ENCODE measurements around the gene KCNMB2.
"Not testable (repeated sequence)": the region's sequence is repeated elsewhere in the genome, so short reads cannot be mapped to it uniquely, and the experiment has no call there.

The KCNMB2 gene

DNA sequence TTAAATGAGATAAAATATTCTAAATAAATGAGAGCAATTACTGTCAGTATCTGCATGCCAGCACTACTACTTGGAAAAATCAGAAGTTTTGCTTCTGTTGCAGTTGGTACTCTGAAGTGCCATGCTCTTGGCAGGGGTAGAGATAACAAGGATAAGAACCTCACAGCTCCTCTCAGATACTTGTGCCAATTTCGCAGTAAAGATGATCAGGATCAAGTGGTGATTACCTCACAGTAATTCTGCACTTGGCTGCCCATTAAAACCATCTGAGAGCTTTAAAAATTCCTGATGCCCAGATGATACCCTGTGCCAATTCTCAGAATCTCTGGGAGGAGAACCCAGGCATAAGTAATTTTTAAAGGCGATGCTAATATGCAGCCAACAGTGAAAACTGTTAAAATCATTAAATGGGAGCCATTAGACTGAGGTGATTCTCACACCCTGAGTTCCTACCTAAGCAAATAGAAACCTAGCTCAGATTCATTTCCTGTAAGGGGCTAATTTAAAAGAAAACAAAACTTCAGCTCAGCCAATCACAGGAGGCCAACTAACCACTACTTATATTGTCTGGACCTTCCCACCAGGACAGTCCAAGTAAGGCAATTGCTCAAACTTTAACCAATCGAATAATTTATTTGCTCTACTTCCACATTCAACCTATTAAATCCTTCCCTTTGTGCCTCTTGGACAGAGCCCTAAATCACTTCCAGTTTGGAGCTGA is 171.2 kb downstream of the KCNMB2 start:
- DNase-seq: no peak

DNA sequence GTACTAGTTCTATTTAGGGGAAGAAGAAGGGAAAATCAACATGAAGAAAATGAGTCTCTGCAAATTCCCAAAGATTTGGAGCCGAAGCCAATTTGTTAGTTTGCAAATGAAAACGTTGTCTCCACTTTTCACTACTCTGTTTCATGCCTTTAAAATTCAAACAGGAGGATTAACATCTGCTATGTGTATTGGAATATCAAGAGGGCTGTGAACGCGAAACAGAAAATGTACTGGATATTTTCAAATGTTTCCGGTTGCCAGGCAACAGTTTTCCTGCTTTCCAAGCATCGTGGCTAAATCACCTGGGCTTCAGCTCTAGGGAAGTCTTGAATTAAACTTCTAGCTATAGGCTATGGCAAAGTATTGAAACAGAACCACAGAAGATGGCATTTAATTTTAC is 172.8 kb downstream of the KCNMB2 start:
- DNase-seq: no peak

DNA sequence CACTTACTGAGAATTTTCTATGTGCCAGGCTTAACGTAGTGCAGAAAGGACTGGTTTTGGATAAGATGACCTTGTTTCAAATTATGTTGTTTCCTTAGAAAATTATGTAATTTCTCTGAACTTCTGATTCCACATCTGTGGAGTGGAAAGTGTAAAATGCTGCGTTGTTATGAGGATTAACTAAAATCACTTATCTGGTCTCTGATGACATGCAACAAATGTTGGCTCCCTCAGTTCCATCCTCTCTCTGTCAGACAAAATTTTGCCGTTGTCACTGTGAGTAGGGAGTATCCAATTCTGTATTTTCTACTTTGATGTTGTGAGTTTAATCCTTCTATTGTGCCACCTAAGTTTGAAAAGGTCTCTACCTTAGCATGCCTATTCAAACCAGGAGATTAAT is 175.5 kb downstream of the KCNMB2 start:
- DNase-seq: no peak

DNA sequence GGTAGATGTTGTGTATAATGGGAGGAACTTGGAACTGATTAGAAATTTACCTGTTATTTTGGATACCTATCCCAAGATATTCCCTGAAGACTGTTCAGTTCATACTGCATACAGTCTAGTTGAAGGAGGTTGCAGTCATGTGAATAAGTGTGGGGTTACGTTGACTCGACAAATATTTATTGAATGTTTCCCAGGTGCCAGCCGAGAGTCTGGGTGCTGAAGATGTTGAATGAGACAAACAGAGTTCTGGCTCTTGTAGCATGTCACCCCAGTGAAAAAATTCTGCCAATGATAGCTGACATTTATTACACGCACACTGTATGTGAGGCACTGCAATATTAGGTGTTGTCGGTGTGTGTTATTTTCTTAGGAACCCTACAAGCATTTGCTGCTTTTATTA is 176.0 kb downstream of the KCNMB2 start:
- DNase-seq: no peak

DNA sequence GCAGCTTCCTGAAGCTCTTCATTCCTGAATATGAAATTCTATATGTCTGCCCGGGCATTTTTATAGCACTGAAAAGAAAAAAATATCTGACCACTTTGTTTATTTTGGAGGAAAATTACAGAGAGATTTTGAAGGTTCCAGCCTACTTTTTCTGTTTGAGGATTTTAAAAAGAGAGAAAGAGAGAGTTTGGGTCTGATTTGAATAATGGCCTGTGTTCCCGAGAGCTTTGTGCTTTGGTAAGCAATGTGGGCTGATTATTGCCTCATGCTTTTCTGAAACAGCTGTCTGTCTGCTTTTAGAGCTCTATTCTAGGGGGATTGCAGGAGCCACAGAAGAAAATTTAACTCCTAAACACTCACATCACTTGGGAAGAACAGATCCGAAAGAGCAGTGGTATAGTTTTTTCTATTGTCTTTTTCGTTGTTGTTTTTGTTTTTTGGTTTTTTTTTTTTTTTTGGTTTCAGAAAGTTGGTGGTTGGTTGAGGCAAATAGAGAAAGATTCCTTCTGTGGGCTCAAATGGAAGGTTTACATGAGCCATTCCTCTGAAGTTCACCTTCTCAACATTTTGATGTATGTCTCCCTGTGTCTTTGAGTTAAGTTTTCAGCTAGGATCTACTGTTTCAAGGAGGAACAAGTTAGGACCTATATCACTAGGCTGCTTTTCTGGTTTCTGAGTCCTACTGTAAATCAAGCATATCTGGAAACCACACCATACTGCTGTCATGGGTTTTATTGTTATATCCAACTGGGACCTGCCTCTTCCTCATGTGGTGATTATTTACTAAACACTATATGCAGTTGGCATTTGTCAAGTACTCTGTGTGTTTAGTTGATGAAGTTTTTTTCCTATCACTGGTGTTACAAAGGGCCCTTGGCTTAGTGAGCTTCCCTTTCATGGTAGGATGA is 178.9 kb downstream of the KCNMB2 start:
- no peak for DNase-seq

DNA sequence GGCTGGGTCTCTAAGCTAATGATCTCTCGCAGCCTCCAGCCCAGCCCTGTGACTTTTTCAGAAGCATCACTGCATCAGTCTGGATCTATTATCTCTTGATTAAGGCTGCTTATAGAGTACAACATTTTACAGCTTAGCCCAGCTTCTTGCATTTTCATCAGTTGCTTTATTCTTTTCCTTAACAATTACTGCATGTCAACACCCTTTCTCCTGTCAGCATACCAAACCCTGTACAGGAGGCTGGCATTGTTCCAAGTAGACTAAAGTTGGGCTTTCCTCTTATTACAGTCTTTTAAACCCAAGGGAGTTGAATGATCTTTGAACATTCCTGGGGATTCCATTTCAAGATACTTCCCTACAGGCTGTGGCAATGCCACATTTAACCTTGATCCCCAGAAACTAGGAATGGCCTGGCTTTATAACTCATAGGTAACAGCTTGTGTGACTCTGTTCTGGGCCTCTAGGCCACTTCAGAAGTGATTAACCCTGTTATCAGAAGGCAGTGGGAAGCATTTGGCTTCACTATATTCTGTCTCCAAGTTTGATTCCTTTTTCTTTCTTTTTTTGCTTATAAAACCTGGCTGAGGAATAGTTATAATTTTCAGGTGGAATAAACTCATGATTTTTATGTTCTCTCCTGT is 182.9 kb downstream of the KCNMB2 start:
- DNase-seq: no peak

DNA sequence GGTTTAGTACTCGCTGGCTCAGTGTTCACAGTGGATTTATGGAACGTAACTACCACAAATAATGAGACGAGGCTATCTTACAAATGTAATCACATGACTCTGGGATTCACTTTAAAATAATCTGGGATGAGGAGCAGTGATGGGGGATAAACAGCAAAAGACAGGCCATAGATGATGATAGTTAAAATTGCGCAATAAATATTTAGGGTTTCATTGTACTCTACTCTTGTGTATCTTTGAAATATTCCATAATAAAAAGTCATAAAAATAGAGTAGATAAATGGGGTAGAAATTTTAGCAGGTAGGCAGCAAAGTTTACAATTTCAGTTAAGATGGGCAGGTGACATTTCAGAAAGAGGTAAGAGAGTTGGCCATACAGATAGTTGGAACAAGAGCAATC is 196.6 kb downstream of the KCNMB2 start:
- DNase-seq: no peak

DNA sequence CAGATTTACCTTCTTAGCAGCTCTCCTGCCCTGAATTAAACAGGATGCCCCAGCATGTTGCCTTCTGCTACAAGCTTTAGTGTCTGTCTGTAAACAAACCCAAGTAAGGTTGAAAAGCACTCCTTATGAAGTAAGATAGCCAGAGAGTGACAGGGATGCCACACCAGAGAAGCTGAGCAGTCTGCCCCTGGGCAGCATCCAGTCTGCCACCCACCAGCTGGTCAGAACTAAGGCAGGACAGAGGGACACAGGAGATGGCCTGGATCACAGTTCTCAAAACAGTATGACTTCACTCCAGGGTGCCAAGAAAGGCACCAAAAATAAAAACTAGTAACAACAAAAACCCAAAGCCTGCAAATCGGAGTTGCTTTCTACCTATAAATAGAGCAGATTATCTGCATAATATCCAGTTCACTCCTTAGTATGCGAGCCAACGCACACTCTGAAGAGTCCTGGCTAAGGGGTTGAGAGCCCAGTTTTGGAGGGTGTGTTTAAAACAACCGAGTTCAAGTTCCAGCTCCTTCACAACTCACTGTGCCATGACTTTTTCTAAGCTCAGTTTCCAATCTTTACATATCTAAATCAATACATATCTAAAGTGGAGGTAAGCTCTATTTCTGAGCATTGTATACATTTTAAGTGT is 198.9 kb downstream of the KCNMB2 start:
- no peak for DNase-seq

DNA sequence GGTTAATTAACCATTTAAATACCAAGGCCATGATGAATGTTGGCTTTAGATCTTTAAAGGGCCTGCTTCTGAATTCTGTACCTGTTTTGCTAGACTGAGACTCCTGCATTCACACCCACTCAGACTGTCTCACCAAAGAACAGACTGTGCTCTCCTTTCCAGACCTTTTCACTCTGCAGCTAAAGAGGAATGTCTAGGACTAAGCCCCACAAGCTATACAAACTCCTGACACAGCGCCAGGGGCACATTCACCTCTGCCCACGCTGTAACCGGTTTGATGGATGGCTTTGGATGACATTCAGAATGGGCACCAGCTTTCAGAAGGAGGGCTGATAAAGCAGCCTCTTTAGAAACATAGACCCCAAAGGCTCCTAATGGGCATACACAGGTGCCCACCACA is 200.1 kb downstream of the KCNMB2 start:
- DNase-seq: no peak

DNA sequence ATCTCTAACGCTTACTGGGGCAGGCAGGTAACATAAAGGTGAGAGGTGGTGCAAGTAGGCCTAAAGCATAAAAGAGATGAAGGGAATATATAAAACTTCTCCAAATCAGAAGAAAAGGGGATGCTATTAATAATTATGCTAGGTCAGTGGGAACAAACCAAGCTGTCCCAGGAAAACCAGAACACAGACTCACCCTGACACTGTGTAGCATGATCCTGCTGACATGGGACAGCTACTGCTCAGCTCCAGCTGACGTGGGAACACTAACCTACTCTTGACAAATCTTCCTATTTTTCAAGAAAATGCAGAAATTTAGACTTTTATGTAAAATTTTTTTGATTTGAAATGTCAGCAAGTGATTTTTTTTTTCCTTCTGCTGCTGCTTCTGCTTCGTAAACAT is 203.5 kb downstream of the KCNMB2 start:
- DNase-seq: no peak

DNA sequence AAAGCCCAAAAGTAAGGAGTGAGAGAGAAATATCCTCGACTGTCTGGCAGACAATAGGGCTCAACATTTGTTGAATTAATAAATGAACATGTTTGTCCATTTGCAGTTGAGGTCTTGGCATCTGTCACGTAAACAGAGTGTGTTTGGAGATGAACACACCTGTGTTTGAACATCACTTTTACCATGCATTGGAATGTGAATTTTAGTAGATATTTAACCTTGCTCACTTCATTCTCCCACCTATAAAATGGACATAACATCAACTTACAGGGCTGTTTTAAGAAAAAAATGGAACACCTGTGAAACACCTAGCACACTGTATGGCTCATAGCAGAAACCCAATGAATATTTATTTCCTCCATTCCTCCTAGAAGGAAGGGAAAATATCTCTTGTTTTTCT is 204.8 kb downstream of the KCNMB2 start:
- no peak for DNase-seq

DNA sequence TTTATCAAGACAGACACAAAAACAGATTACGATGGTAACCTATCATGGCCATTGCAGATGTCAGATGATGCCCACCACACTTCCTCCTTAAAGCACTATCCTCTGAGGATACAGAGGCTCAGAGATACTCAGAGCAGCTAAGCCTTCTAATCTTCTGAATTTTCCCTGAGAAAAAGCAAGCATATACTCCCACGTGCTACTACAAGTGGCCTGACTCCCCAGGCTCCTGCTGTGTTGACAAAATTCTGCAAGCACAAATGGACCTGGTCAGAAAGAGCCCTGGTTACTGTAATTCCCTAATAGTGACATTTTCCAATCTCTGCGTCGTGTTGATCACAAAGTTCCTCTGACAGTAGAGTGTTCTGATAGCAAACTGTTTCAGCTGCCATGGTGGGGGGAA is 207.1 kb downstream of the KCNMB2 start:
- DNase-seq: no peak

DNA sequence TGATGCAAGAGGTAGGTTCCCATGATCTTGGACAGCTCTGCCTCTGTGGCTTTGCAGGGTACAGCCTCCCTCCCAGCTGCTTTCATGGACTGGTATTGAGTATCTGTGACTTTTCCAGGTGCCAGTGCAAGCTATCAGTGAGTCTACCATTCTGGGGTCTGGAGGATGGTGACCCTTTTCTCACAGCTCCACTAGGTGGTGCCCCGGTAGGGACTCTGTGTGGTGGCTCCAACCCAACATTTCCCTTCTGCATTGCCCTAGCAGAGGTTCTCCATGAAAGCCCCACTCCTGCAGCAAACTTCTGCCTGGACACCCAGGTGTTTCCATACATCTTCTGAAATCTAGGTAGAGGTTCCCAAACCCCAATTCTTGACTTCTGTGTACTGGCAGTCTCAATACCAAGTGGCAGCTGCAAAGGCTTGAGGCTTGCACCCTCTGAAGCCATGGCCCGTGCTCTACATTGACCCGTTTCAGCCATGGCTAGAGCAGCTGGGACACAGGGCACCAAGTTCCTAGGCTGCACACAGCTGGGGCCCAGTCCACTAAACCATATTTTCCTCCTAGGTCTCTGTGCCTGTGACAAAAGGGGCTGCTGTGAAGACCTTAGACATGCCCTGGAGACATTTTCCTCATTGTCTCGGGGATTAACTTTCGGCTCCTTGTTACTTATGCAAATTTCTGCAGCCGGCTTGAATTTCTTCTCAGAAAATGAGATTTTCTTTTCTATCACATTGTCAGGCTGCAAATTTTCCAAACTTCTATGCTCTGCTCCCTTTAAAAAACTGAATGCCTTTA is 209.8 kb downstream of the KCNMB2 start:
- not testable (repeated sequence) for DNase-seq

DNA sequence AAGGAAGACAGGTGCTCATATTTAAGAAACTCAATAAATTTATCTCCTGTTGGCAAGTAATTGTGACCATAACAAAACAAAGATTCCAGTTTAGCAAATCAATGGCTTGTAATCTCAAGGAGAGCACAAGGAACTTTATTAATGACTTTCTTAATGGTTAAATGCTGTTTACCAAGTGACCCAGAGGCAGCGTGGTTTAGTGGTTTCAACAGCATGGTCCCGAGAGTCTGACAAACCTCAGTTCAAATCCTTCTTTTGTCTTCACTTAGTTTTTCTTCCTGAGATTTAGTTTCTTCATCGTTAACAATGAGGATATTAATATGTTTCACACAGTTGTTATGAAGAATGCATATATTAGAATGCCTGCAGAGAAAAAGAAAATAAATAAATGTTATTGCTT is 212.6 kb downstream of the KCNMB2 start:
- DNase-seq: no peak

DNA sequence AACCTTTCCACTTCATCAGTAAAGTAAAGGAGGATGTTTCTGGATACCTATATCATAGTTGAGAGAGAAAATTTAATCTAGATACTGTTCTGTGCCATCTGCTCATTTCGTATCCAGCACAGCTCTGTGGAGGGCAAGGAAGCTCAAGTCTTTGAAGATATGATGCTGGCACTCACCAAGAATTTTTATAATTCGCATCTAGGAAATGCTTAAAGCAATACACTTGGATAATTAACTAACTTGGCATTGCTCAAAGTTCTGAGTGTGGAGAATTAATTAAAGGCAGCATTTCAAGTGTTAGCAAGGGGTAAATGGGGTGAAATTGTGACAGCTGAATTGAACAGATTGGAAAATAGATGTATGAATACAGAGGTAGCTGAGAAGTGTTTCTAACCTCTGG is 213.2 kb downstream of the KCNMB2 start:
- DNase-seq: no peak

DNA sequence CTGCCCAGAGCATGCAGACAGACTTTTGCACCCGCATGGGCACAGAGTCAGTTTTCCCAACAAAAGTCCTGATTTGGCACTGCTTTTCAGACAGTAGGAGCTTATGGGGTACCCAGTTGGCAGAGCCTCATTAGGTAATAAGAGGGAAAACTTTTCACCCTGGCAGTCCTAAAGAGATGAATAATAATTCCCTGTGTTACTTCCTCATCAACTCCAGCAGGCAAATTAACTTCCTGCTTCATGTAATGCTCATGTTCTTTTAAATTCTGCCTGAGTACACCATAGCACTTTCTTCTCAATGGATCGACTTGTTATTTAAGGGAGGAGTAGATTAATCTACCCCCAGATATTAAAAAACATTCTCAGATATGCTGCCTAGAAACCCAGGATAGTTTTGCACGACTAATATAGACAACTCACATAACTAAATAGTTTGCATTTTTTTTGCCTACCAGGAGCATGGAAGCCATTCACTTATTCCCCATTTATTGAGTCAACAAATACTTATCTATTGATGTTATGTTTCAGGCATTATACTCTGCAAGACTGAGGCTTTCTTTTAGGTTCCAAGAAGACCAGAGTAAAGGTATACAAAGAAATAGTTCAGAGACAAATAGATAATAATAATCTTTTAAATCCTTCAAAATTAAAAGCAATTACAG is 214.5 kb downstream of the KCNMB2 start:
- DNase-seq: no peak

DNA sequence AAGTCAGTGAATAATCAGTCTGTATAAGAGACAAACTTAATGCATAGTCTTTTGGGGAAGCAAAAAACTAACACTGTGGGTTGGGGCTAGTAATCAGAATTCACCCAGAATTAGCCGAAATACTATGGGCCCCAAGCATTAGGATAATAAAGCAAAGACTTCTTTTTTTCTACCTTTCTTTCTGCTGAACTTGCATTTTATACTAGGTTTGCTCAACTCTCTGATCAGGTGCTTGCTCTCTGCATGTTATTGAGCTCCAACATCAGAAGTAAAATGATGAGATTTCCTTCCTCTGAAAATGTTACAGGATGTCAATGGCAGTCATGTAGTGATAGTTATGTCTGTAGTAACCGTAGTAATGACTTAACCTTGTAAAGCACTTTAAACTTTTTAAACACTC is 216.6 kb downstream of the KCNMB2 start:
- DNase-seq: no peak

DNA sequence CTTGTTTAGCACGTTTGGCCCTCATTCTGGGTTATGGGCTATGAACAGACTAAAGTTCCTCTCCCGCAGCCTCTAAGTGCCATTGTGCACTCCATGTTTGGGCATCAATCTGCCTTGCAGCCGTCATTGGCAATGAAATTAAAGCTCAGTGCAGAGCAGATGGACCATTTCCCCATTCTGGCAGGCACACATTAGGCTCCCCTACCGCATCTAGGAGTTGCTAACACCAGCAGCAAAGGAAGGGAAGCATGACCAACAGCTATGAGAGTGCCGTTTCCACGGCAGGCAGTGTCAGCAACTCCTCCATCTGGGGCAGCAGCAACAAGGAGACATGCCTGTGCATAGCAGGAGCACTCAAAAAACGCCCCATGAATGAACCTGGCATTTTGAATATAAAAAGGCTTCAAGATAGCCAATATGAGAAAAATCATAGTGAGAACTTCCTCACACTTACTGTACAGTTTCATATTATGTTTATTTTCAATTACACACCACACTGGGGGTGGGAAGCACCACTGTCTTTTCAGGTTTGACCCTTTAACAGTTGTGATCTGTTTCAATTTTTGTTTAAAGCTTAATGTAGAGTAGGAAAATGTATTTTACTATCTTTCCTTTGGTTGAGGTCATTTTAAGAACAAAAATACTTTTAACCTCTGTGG is 218.7 kb downstream of the KCNMB2 start:
- DNase-seq: no peak

DNA sequence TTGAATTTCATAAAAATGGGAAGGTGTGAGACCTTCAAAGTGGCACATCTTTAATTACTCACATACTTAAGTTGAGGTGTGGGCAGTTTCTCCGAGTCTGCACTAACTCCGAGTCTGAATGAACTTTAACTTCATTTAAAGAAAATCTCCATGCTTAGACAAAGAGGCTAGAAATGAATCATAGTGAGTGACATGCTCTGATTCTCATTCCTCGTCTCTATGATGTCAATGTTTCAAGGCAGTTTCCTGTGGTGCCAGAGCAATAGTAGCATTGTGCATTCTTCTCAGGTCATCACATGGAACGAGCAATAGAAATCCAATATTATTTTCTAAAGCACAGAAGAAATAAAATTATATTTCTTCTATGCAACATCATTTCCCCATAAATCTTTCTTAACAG is 224.8 kb downstream of the KCNMB2 start:
- no peak for DNase-seq

DNA sequence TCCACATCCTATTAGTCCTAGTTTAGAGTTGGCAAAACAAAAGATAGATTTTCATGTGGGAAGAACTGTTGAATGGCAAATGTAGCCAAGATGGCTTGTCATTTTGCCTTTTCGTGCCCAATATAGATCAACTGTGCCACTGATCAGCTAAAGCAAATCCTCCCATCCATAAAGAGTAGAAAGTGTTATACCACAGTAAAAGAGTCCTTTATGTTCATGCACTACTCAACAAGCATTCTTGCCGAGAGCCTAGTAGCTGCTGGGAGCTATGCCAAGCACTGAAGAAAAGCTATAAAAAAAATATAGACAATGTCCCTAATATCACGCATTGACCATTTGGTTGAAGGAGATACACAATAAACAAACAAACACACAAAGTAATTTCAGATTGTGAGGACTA is 225.2 kb downstream of the KCNMB2 start:
- DNase-seq: no peak

DNA sequence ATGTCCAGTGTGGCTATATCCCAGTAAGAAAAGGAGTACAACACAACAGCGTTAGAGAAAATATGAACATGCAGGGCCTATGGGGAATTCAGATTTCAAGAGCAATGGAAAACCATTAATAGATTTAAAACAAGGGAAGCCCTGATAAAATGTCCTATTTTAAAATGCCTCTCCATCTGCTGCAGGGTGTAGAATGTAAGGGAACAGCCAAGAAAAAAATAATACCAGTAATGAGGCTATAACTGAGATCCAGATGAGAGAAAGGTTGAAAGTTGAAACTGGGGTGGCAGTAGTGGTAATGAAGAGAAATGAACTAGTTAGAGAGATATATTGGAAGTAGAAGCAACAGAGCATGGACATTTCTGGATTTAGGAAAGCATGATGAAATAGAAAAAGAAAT is 226.1 kb downstream of the KCNMB2 start:
- no peak for DNase-seq
